Measurements from ENCODE around the gene RASAL2.

The RASAL2 gene

GRCh38 chr1:178512566-178513277, 418.8 kb downstream of the RASAL2 start, which contains the start of gene TEX35:
Gene TEX35, plus strand, starts transcription at chr1:178513109. Its CDS starts 80 bp downstream, at chr1:178513189.
- no peak for DNase-seq (ENCODE audit: low read depth in 2 of 2)

GRCh38 chr1:178513278-178513983, 419.5 kb downstream of the RASAL2 start:
- DNase-seq (ENCODE audit: low read depth in 2 of 2) = no peak

- DNase-seq (ENCODE audit: low read depth in 2 of 2) = no peak
These were observed 422.2 kb downstream of the RASAL2 start for GRCh38 chr1:178516110-178516509.

- DNase-seq (ENCODE audit: low read depth in 2 of 2) = no peak
These were observed 425.0 kb downstream of the RASAL2 start for GRCh38 chr1:178518894-178519293.

- no peak for DNase-seq (ENCODE audit: low read depth in 2 of 2)
These were observed 426.9 kb downstream of the RASAL2 start for GRCh38 chr1:178520803-178521202.

GRCh38 chr1:178521241-178521640, 427.3 kb downstream of the RASAL2 start:
- no peak for DNase-seq (ENCODE audit: low read depth in 2 of 2)

- no peak for DNase-seq (ENCODE audit: low read depth in 2 of 2)
These were observed 433.2 kb downstream of the RASAL2 start for GRCh38 chr1:178527117-178527516.

- no peak for DNase-seq (ENCODE audit: low read depth in 2 of 2)
These were observed 434.5 kb downstream of the RASAL2 start for GRCh38 chr1:178528228-178528952.

- DNase-seq (ENCODE audit: low read depth in 2 of 2) = no peak
These were observed 435.0 kb downstream of the RASAL2 start for GRCh38 chr1:178528953-178529335.

GRCh38 chr1:178529364-178530036, 435.6 kb downstream of the RASAL2 start:
- no peak for DNase-seq (ENCODE audit: low read depth in 2 of 2)

GRCh38 chr1:178530037-178530402, 436.1 kb downstream of the RASAL2 start:
- DNase-seq (ENCODE audit: low read depth in 2 of 2) = no peak

GRCh38 chr1:178530502-178530901, 436.6 kb downstream of the RASAL2 start:
- DNase-seq (ENCODE audit: low read depth in 2 of 2) = no peak

GRCh38 chr1:178531887-178532286, 438.0 kb downstream of the RASAL2 start:
- no peak for DNase-seq (ENCODE audit: low read depth in 2 of 2)

- peak; percentile 49 to 58 for DNase-seq (ENCODE audit: low read depth in 2 of 2)
These were observed 438.5 kb downstream of the RASAL2 start for GRCh38 chr1:178532392-178532791.

- no peak for DNase-seq (ENCODE audit: low read depth in 2 of 2)
These were observed 439.4 kb downstream of the RASAL2 start for GRCh38 chr1:178533121-178533946.
